GM21526 (cell line): ENCODE measurements around the gene AK9.

Source experiments
- ATAC-seq: cut with Tn5 transposase; IDR thresholded peaks from one replicate; pipeline ENCODE4 v1.9.1; 2021; ENCODE audit warnings: moderate library complexity; ENCODE audit not compliant: unreplicated experiment, low FRiP score

Gene AK9

GRCh38 chr6:109515781-109516409 lies 175.1 kb downstream of the AK9 start:
- no peak for ATAC-seq

- no peak for ATAC-seq
Measured at GRCh38 chr6:109514946-109515345, 176.1 kb downstream of the AK9 start.

- no peak for ATAC-seq
Measured at GRCh38 chr6:109513571-109514071, 177.4 kb downstream of the AK9 start.

- no peak for ATAC-seq
Measured at GRCh38 chr6:109512271-109512817, 178.7 kb downstream of the AK9 start.

- ATAC-seq: no peak
Measured at GRCh38 chr6:109511832-109512231, 179.2 kb downstream of the AK9 start.

- no peak for ATAC-seq
Measured at GRCh38 chr6:109510358-109510757, 180.6 kb downstream of the AK9 start.

GRCh38 chr6:109508166-109508860 lies 182.7 kb downstream of the AK9 start:
- ATAC-seq: no peak

GRCh38 chr6:109507490-109508072 lies 183.4 kb downstream of the AK9 start:
- ATAC-seq: no peak

- ATAC-seq: no peak
Measured at GRCh38 chr6:109506841-109507240, 184.2 kb downstream of the AK9 start.

- ATAC-seq: no peak
Measured at GRCh38 chr6:109506314-109506713, 184.7 kb downstream of the AK9 start.

- ATAC-seq: no peak
Measured at GRCh38 chr6:109503327-109504224, 187.4 kb downstream of the AK9 start.

- no peak for ATAC-seq
Measured at GRCh38 chr6:109498936-109499335, 192.1 kb downstream of the AK9 start.

- ATAC-seq: no peak
Measured at GRCh38 chr6:109498052-109498451, 192.9 kb downstream of the AK9 start.

GRCh38 chr6:109496036-109496772 lies 194.8 kb downstream of the AK9 start:
- no peak for ATAC-seq

GRCh38 chr6:109493865-109494264 lies 197.1 kb downstream of the AK9 start:
- ATAC-seq: no peak

- no peak for ATAC-seq
Measured at GRCh38 chr6:109491207-109491938, 199.6 kb downstream of the AK9 start.

GRCh38 chr6:109490713-109491112 lies 200.3 kb downstream of the AK9 start:
- ATAC-seq: no peak

- no peak for ATAC-seq
Measured at GRCh38 chr6:109488001-109488400, 203.0 kb downstream of the AK9 start.

GRCh38 chr6:109486068-109486467 lies 204.9 kb downstream of the AK9 start:
- ATAC-seq: no peak
